Activated CD8-positive, alpha-beta memory T cell treated with anti-CD3 and anti-CD28 coated beads, Interleukin-2, amount 10 ng/mL, durations not matched to agents 7 days and 5 days (primary cell): ENCODE measurements around the gene ZDHHC9. TPM values are rescaled to one million over a fixed set of nuclear protein-coding genes. Genes with fewer than 3 reads are reported as not detected.

Source experiments
- ATAC-seq: fragments of 150-1000 bp; cut with Tn5 transposase; one replicate; pipeline ENCODE4 v1.10.0; 2021; ENCODE audit warnings: moderate library complexity
- CTCF ChIA-PET: fragments of 350-600 bp; sonication (Branson Sonifier 250); formaldehyde crosslinking; loops from one replicate; lab custom pipeline; 2021; ENCODE audit warnings: antibody characterized with exemption; lab: Charles Lee
- DNase-seq: peaks from one replicate; pipeline ENCODE4 v3.0.0-alpha.2; 2020
- H3K27ac Mint-ChIP-seq: one replicate; pipeline ENCODE4 v1.8.0; 2021; ENCODE audit warnings: mild to moderate bottlenecking, mixed read lengths
- H3K27me3 Mint-ChIP-seq: one replicate; pipeline ENCODE4 v1.8.0; 2021; ENCODE audit warnings: mixed read lengths
- H3K36me3 Mint-ChIP-seq: one replicate; pipeline ENCODE4 v1.8.0; 2021; ENCODE audit warnings: mild to moderate bottlenecking, mixed read lengths
- H3K4me1 Mint-ChIP-seq: one replicate; pipeline ENCODE4 v1.8.0; 2021; ENCODE audit warnings: mixed read lengths
- H3K4me3 Mint-ChIP-seq: one replicate; pipeline ENCODE4 v1.8.0; 2021; ENCODE audit warnings: mild to moderate bottlenecking, moderate library complexity, mixed read lengths
- H3K9me3 Mint-ChIP-seq: one replicate; pipeline ENCODE4 v1.8.0; 2022; ENCODE audit warnings: low read depth, mixed read lengths
- total RNA-seq, 2 experiments: library from RNA; stranded (reverse); gene quantifications; one replicate each; pipeline ENCODE4 v1.2.3, GENCODE V29; 2021

The ZDHHC9 gene
- total RNA-seq, 2 experiments from 2014 or later: 5.5 to 7.3 TPM

DNA sequence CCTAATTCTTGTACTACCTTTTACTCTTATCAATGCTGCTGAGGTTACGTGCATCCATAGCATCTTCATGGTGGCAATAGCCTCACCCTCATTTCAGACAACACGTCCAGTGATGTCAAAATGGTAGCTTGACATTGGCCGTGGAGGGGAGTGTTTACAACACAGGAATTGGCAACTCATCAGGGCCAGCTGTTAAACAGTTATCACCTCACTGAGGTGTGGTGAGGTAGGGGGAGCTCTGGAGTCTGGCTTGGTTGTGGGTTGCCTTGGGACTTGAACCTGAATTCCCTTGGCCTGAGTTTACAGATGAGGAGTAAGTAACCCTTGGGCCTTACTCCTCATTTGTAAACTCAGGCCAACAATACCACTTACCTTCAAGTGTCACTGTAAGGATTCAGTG lies 53.5 kb downstream of the ZDHHC9 start:
- CTCF ChIA-PET: no interaction called here
- Mint-ChIP-seq H3K9me3 (no peaks in the 10 kb centered on the region), H3K4me3 (no peak overlapping the region), H3K4me1 (peaks cover 31% of the 10 kb centered on the region), H3K27ac (no peak overlapping the region), H3K36me3 (peaks cover 52% of the 10 kb centered on the region), H3K27me3 (no peaks in the 10 kb centered on the region)
- no peak for DNase-seq
- ATAC-seq: no peak

GRCh38 chrX:129788527-129788926 lies 55.2 kb downstream of the ZDHHC9 start:
- CTCF ChIA-PET: no interaction called here
- no peak for ATAC-seq
- peaks cover 56% of the 10 kb centered on the region for H3K36me3 Mint-ChIP-seq
- no peak overlapping the region for H3K4me3 Mint-ChIP-seq
- H3K27ac Mint-ChIP-seq: peak overlapping the region; percentile 57
- no peak for DNase-seq
- no peaks in the 10 kb centered on the region for H3K9me3 Mint-ChIP-seq
- H3K4me1 Mint-ChIP-seq: peaks cover 42% of the 10 kb centered on the region
- H3K27me3 Mint-ChIP-seq: no peaks in the 10 kb centered on the region

DNA sequence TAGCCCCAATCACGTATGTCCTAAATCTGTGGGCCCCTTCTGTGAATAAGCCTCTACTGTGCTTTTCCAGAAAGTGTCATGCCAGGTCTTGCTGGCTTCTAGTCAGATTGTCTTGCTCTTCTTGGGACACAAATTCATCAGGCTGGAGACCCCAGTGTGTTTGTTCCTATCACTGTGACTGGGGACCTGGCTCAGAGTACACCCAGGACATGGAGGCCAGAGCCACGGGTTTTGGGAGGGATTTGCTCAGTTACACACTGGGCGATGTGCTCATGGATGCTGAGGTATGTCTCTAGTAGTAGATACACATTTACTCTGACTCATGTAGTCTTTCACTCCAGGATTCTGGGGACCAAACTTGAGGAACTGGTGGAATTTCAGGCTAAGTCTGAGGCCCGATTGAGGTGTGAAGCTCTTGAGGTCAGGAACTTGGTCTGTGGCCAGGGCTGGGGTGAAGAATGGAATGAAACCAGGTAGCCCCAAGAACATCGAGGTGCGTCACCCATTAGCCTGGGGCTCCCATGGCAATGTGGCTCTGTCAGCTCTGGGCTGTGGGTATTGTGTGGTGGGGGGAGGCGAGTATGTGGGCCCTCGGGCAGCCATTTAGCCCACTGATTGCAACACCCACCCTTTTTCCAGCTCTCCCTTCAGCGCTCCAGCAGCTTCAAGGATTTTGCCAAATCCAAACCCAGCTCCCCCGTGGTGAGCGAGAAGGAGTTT lies 56.2 kb downstream of the ZDHHC9 start:
- DNase-seq (no peak), ATAC-seq (no peak)
- peaks cover 62% of the 10 kb centered on the region for H3K36me3 Mint-ChIP-seq
- peak overlapping the region; percentile 58 for H3K4me3 Mint-ChIP-seq
- no peaks in the 10 kb centered on the region for H3K27me3 Mint-ChIP-seq
- H3K4me1 Mint-ChIP-seq: peaks cover 50% of the 10 kb centered on the region
- CTCF ChIA-PET: interaction anchor here (1.1 to 1.6 kb wide), 4 partner anchors 16 to 61 kb away, joined by 3 to 7 read pairs (median 4); no protein-coding TSS in a partner anchor
- H3K27ac Mint-ChIP-seq: peak overlapping the region; percentile 83
- no peaks in the 10 kb centered on the region for H3K9me3 Mint-ChIP-seq

DNA sequence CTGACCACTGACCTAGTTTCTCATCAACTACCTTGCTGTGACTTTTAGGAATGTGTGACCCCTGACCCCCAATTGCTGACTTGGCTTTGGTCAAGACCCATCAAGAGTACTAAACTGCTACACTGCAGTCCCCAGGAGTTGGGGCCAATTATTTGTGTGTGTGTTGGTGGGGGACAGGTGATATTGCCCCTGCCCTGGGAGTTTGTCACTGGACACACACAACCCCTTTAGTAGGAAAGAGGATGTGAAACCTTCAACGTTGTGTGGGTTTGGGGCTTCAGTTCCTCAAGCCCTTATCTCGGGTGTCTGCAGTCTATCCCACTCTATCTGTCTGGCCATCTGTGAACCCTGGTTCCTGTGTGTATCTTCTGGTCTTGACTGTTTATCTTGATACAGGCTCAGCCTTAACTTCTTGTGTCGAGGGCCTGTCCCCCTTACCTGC lies 57.5 kb downstream of the ZDHHC9 start:
- CTCF ChIA-PET: interaction anchor here (1.1 to 1.4 kb wide), 3 partner anchors 14 to 59 kb away, joined by 3 to 5 read pairs (median 4); no protein-coding TSS in a partner anchor
- H3K4me1 Mint-ChIP-seq: peaks cover 50% of the 10 kb centered on the region
- ATAC-seq (no peak), DNase-seq (no peak)
- peaks cover 71% of the 10 kb centered on the region for H3K36me3 Mint-ChIP-seq
- H3K27me3 Mint-ChIP-seq: no peaks in the 10 kb centered on the region
- no peaks in the 10 kb centered on the region for H3K9me3 Mint-ChIP-seq
- peak overlapping the region; percentile 72 for H3K4me3 Mint-ChIP-seq
- peak overlapping the region; percentile 77 for H3K27ac Mint-ChIP-seq

GRCh38 chrX:129785160-129785947 lies 58.3 kb downstream of the ZDHHC9 start:
- Mint-ChIP-seq H3K4me3 (peak overlapping the region; percentile 72), H3K9me3 (no peaks in the 10 kb centered on the region), H3K4me1 (peaks cover 50% of the 10 kb centered on the region), H3K27ac (peak overlapping the region; percentile 77), H3K36me3 (peaks cover 72% of the 10 kb centered on the region), H3K27me3 (no peaks in the 10 kb centered on the region)
- CTCF ChIA-PET: interaction anchor here (1.5 kb wide), 1 partner anchor 59 kb away, joined by 4 read pairs; no protein-coding TSS in a partner anchor
- no peak for DNase-seq
- ATAC-seq: no peak

DNA sequence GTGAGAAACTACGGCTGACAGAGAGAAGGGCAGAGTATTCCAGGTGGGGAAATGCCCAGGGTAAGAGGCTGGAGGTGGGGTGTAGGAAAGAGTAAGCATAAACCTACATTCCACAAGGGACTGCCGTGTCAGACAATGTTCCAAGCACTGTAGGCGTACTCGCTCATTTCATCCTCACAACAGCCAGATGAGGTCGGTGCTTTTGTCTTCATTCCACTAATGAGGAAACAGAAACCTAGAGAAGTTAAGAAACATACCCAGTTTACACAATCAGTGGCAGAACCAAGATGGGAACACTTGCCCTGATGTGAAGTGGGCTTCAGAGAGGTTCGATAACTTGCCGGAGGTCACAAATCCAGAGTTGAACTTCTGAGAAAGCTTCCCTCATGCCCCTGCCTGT lies 59.3 kb downstream of the ZDHHC9 start:
- H3K27ac Mint-ChIP-seq: peak overlapping the region; percentile 80
- H3K4me3 Mint-ChIP-seq: peak overlapping the region; percentile 78
- H3K27me3 Mint-ChIP-seq: no peaks in the 10 kb centered on the region
- DNase-seq: no peak
- no peaks in the 10 kb centered on the region for H3K9me3 Mint-ChIP-seq
- CTCF ChIA-PET: interaction anchor here (1.2 to 2.2 kb wide), 3 partner anchors 13 to 58 kb away, joined by 3 to 15 read pairs (median 4); no protein-coding TSS in a partner anchor
- peaks cover 50% of the 10 kb centered on the region for H3K4me1 Mint-ChIP-seq
- no peak for ATAC-seq
- peaks cover 74% of the 10 kb centered on the region for H3K36me3 Mint-ChIP-seq

- Mint-ChIP-seq H3K27me3 (no peaks in the 10 kb centered on the region), H3K4me1 (peaks cover 54% of the 10 kb centered on the region), H3K27ac (peak overlapping the region; percentile 80), H3K36me3 (peaks cover 74% of the 10 kb centered on the region), H3K9me3 (no peaks in the 10 kb centered on the region), H3K4me3 (peak overlapping the region; percentile 78)
- no peak for ATAC-seq
- CTCF ChIA-PET: interaction anchor here (1.2 to 6.5 kb wide), 7 partner anchors 12 to 128 kb away, joined by 3 to 66 read pairs (median 5); partner anchors contain the start of gene APLN
- DNase-seq: no peak
Measured at GRCh38 chrX:129783291-129783713, 60.4 kb downstream of the ZDHHC9 start.

GRCh38 chrX:129782706-129783105 lies 61.0 kb downstream of the ZDHHC9 start:
- H3K4me3 Mint-ChIP-seq: peak overlapping the region; percentile 78
- DNase-seq (no peak), ATAC-seq (no peak)
- H3K4me1 Mint-ChIP-seq: peaks cover 59% of the 10 kb centered on the region
- no peaks in the 10 kb centered on the region for H3K9me3 Mint-ChIP-seq
- H3K36me3 Mint-ChIP-seq: peaks cover 74% of the 10 kb centered on the region
- H3K27me3 Mint-ChIP-seq: no peaks in the 10 kb centered on the region
- H3K27ac Mint-ChIP-seq: peak overlapping the region; percentile 93
- CTCF ChIA-PET: interaction anchor here (1.3 to 6.5 kb wide), 6 partner anchors 10 to 128 kb away, joined by 3 to 66 read pairs (median 10); partner anchors contain the start of gene APLN

- ATAC-seq (no peak), DNase-seq (no peak)
- CTCF ChIA-PET: interaction anchor here (0.9 to 6.5 kb wide), 12 partner anchors 11 to 144 kb away, joined by 3 to 66 read pairs (median 6); partner anchors contain the start of gene APLN
- Mint-ChIP-seq H3K36me3 (peaks cover 66% of the 10 kb centered on the region), H3K4me1 (peaks cover 58% of the 10 kb centered on the region), H3K27me3 (no peaks in the 10 kb centered on the region), H3K9me3 (no peaks in the 10 kb centered on the region), H3K4me3 (peak overlapping the region; percentile 78), H3K27ac (peak overlapping the region; percentile 93)
Measured at GRCh38 chrX:129781680-129782495, 61.8 kb downstream of the ZDHHC9 start.

DNA sequence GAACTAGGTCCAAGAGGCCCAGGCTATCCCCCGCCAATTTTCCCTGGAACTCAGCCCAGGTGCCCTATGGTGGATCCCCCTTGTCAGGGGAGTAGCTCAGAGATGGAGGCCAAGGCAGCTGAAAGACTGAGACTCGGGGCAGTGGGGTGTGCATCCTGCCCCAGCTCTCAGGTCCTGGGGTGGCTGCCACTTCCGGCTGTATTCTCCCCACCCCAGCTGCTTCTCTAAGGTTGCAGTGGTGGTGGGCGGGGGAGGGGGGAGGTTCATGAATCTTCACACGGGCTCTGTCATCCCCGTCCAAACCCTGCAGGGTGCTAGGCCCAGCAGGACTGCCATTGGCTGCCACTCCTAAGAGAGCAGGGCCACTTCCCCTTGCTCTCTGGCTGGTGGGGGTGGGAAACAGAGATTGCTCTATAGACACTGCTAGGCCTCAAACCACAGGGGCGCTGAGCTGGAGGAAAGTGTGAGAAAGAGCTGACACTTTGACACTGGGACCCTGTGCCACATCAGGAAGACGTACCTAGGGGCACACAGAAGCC lies 62.5 kb downstream of the ZDHHC9 start:
- peak overlapping the region; percentile 93 for H3K27ac Mint-ChIP-seq
- H3K27me3 Mint-ChIP-seq: no peaks in the 10 kb centered on the region
- H3K4me1 Mint-ChIP-seq: peaks cover 60% of the 10 kb centered on the region
- CTCF ChIA-PET: interaction anchor here (0.9 to 6.5 kb wide), 11 partner anchors 10 to 144 kb away, joined by 3 to 66 read pairs (median 5); partner anchors contain the start of gene APLN
- peaks cover 62% of the 10 kb centered on the region for H3K36me3 Mint-ChIP-seq
- ATAC-seq: peak; percentile 78
- peak; percentile 94 for DNase-seq
- peak overlapping the region; percentile 78 for H3K4me3 Mint-ChIP-seq
- H3K9me3 Mint-ChIP-seq: no peaks in the 10 kb centered on the region

DNA sequence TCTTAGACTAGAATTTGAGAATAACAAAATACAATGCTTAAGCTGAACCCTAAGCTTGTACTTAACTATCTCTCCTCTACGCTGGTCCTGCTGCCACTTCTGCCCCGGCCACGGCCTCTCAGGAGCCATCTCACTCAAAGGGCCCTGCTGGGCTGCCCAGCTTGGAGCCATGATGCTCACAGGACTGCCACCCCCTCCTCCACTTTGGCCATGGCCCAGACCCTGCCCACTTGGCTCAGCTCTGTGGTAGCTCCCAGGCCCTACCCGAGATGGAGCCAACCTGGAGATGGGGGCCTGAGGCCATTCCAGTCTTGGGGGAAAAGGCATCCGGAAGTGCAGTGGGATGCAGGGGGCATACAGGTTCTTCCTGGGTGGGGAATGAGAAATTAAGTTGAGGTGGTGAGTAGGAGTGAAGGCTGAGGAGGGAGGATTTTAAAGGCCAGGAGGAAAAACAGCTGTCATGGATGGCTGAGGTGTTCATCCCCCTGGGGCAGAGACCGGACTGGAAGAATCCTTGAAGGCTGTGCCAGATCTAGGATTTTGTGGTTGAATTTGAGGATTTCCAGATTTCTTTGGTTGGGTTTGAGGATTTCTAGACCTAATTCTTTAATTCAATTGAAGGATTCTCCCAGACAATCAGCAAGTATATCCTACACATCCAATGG lies 63.1 kb downstream of the ZDHHC9 start:
- CTCF ChIA-PET: interaction anchor here (0.9 to 6.5 kb wide), 9 partner anchors 9 to 145 kb away, joined by 3 to 66 read pairs (median 6); no protein-coding TSS in a partner anchor

More for the DNA sequence above, 63.1 kb downstream of the ZDHHC9 start:
- Mint-ChIP-seq H3K27ac (peak overlapping the region; percentile 93), H3K4me1 (peaks cover 58% of the 10 kb centered on the region), H3K27me3 (no peaks in the 10 kb centered on the region), H3K4me3 (peak overlapping the region; percentile 78), H3K36me3 (peaks cover 56% of the 10 kb centered on the region), H3K9me3 (no peaks in the 10 kb centered on the region)
- DNase-seq (no peak), ATAC-seq (no peak)
